Fibroblast of mammary gland (primary cell): ENCODE data around the gene NFIX.

Source experiments
- DNase-seq: peaks from one replicate; pipeline ENCODE4 v3.0.0-alpha.2; 2010; ENCODE audit warnings: low read depth
- H3K4me3 ChIP-seq: 2 replicates; pipeline ENCODE4 v1.5.1; 2011; ENCODE audit warnings: low read depth, mild to moderate bottlenecking, low read length, moderate library complexity; ENCODE audit not compliant: control insufficient read depth
- CTCF ChIP-seq: conservative IDR thresholded peaks from 2 replicates; pipeline ENCODE4 v1.5.1; 2011; ENCODE audit warnings: low read depth, low read length, inconsistent platforms; ENCODE audit not compliant: control insufficient read depth, insufficient read depth

Gene NFIX

GRCh38 chr19:13029301-13029880 is 34.1 kb downstream of the NFIX start:
- no peak overlapping the region for H3K4me3 ChIP-seq
- TF ChIP-seq CTCF, result no peak
- no peak for DNase-seq

- DNase-seq, result no peak
- H3K4me3 ChIP-seq, result no peak overlapping the region
- peak; percentile 47 for TF ChIP-seq CTCF
Observed at GRCh38 chr19:13029893-13030292, 34.6 kb downstream of the NFIX start.

- peak; percentile 72 for DNase-seq
- no peak for TF ChIP-seq CTCF
- H3K4me3 ChIP-seq, result no peak overlapping the region
Observed at GRCh38 chr19:13031917-13032623, 36.8 kb downstream of the NFIX start.

GRCh38 chr19:13032837-13033236 is 37.6 kb downstream of the NFIX start:
- TF ChIP-seq CTCF, result no peak
- no peak overlapping the region for H3K4me3 ChIP-seq
- DNase-seq, result no peak

GRCh38 chr19:13033244-13033643 is 38.0 kb downstream of the NFIX start:
- peak; percentile 24 for TF ChIP-seq CTCF
- no peak overlapping the region for H3K4me3 ChIP-seq
- DNase-seq, result no peak

- no peak overlapping the region for H3K4me3 ChIP-seq
- peak; percentile 69 for DNase-seq
- TF ChIP-seq CTCF, result peak; percentile 87
Observed at GRCh38 chr19:13033819-13034611, 38.7 kb downstream of the NFIX start.
